IMR-90 (cell line): ENCODE measurements around the gene ALOXE3. TPM values are rescaled to one million over a fixed set of nuclear protein-coding genes. Genes with fewer than 3 reads are reported as not detected.

Experiments
- ATAC-seq: fragments of 200-7000 bp; cut with Tn5 transposase; 2 replicates; pipeline ENCODE4 v1.9.1; 2020; ENCODE audit warnings: low read depth, mild to moderate bottlenecking, moderate library complexity
- BruUV-seq: library from RNA; stranded (reverse); fragments of 400-500 nt; replicated peaks from 2 replicates; lab custom pipeline; 2021; lab: Mats Ljungman, UMichigan
- CTCF ChIA-PET: fragments of 300-600 bp; formaldehyde crosslinking; extraction: SDS; loops from one replicate; lab custom pipeline; 2021; ENCODE audit warnings: antibody characterized with exemption; lab: Yijun Ruan, JAX
- POLR2A ChIA-PET: fragments of 300-600 bp; sonication (Branson Sonifier 250); formaldehyde crosslinking; loops from one replicate; lab custom pipeline; 2022; ENCODE audit warnings: antibody characterized with exemption; ENCODE audit not compliant: unreplicated experiment; lab: Charles Lee
- DNase-seq: peaks from one replicate; pipeline ENCODE4 v3.0.0; 2013
- H2AFZ ChIP-seq: replicated peaks from 2 replicates; pipeline ENCODE3; 2013; ENCODE audit warnings: low read length, mild to moderate bottlenecking; ENCODE audit not compliant: poor library complexity
- H2AK5ac ChIP-seq: 2 replicates; pipeline ENCODE4 v1.6.1; 2013; ENCODE audit warnings: low read depth, low read length, inconsistent platforms
- H2AK9ac ChIP-seq: replicated peaks from 2 replicates; pipeline ENCODE3; 2013; ENCODE audit warnings: mild to moderate bottlenecking, low read depth, low read length, moderate library complexity; ENCODE audit not compliant: poor library complexity
- H2BK120ac ChIP-seq: 2 replicates; pipeline ENCODE4 v1.6.1; 2013; ENCODE audit warnings: low read depth, low read length, inconsistent platforms
- H2BK15ac ChIP-seq: 3 replicates; pipeline ENCODE4 v1.6.1; 2013; ENCODE audit warnings: low read depth, low read length, inconsistent platforms
- H2BK20ac ChIP-seq: 2 replicates; pipeline ENCODE4 v1.6.1; 2013; ENCODE audit warnings: low read depth, mild to moderate bottlenecking, inconsistent platforms, low read length, moderate library complexity
- H2BK5ac ChIP-seq: 2 replicates; pipeline ENCODE4 v1.6.1; 2013; ENCODE audit warnings: mild to moderate bottlenecking, low read depth, low read length, inconsistent platforms; ENCODE audit not compliant: poor library complexity, severe bottlenecking
- H3K14ac ChIP-seq: replicated peaks from 2 replicates; pipeline ENCODE4 v1.6.1; 2013; ENCODE audit warnings: low read depth, low read length, inconsistent platforms
- H3K18ac ChIP-seq: 2 replicates; pipeline ENCODE4 v1.6.1; 2013; ENCODE audit warnings: low read depth, low read length, control low read depth
- H3K23ac ChIP-seq: 2 replicates; pipeline ENCODE4 v1.6.1; 2013; ENCODE audit warnings: low read depth, low read length, inconsistent platforms
- H3K27ac ChIP-seq: 2 replicates; pipeline ENCODE4 v1.5.1; 2013; ENCODE audit warnings: mild to moderate bottlenecking, control low read depth, low read length; ENCODE audit not compliant: insufficient read depth
- H3K27me3 ChIP-seq: 2 replicates; pipeline ENCODE4 v1.6.1; 2013; ENCODE audit warnings: low read length; ENCODE audit not compliant: control insufficient read depth, insufficient read depth
- H3K36me3 ChIP-seq: 2 replicates; pipeline ENCODE4 v1.6.1; 2013; ENCODE audit warnings: low read length, mixed read lengths; ENCODE audit not compliant: control insufficient read depth, insufficient read depth
- H3K4ac ChIP-seq: 2 replicates; pipeline ENCODE4 v1.6.1; 2013; ENCODE audit warnings: low read depth, low read length, inconsistent platforms
- H3K4me1 ChIP-seq: 2 replicates; pipeline ENCODE4 v1.6.1; 2013; ENCODE audit warnings: low read length, mixed read lengths; ENCODE audit not compliant: control insufficient read depth, insufficient read depth
- H3K4me2 ChIP-seq: 2 replicates; pipeline ENCODE4 v1.6.1; 2013; ENCODE audit warnings: low read depth, mild to moderate bottlenecking, control low read depth, low read length, moderate library complexity
- H3K4me3 ChIP-seq: 2 replicates; pipeline ENCODE4 v1.5.1; 2013; ENCODE audit warnings: low read depth, mild to moderate bottlenecking, control low read depth, low read length, moderate library complexity; ENCODE audit not compliant: insufficient read depth
- H3K56ac ChIP-seq: 2 replicates; pipeline ENCODE4 v1.6.1; 2013; ENCODE audit warnings: low read length, inconsistent platforms; ENCODE audit not compliant: insufficient read depth; ENCODE audit errors: extremely low read depth
- H3K79me1 ChIP-seq, 2 experiments: 2 replicates each; pipeline ENCODE4 v1.6.1; 2013; ENCODE audit warnings: low read length in 2 of 2, inconsistent platforms in 1 of 2, low read depth in 1 of 2
- H3K9ac ChIP-seq: 2 replicates; pipeline ENCODE4 v1.6.1; 2013; ENCODE audit warnings: low read depth, low read length, control low read depth
- H3K9me1 ChIP-seq: 2 replicates; pipeline ENCODE4 v1.6.1; 2013; ENCODE audit warnings: low read length, inconsistent platforms; ENCODE audit not compliant: insufficient read depth
- H3K9me3 ChIP-seq: 2 replicates; pipeline ENCODE4 v1.6.1; 2013; ENCODE audit warnings: low read length; ENCODE audit not compliant: control insufficient read depth, insufficient read depth
- H4K20me1 ChIP-seq: 2 replicates; pipeline ENCODE4 v1.6.1; 2013; ENCODE audit warnings: low read length, inconsistent platforms; ENCODE audit not compliant: insufficient read depth
- H4K5ac ChIP-seq: 2 replicates; pipeline ENCODE4 v1.6.1; 2013; ENCODE audit warnings: mild to moderate bottlenecking, low read depth, low read length, control low read depth
- H4K8ac ChIP-seq, 2 experiments: 2 replicates each; pipeline ENCODE4 v1.6.1; 2013; ENCODE audit warnings: low read depth in 2 of 2, low read length in 2 of 2, control low read depth in 1 of 2, inconsistent platforms in 1 of 2
- H4K91ac ChIP-seq: 2 replicates; pipeline ENCODE4 v1.6.1; 2013; ENCODE audit warnings: low read depth, low read length, inconsistent platforms; ENCODE audit not compliant: insufficient read depth
- NFE2L2 ChIP-seq: fragments of 150-350 bp; IDR thresholded peaks from 2 replicates; pipeline ENCODE4 v1.6.1; 2016; ENCODE audit warnings: low read depth, mild to moderate bottlenecking, low read length
- POLR2A ChIP-seq: IDR thresholded peaks from 2 replicates; pipeline ENCODE4 v1.6.1; 2012; ENCODE audit warnings: mild to moderate bottlenecking, low read depth, low read length
- RFX5 ChIP-seq: IDR thresholded peaks from 2 replicates; pipeline ENCODE4 v1.8.0; 2012; ENCODE audit warnings: low read depth, mild to moderate bottlenecking, low read length, moderate library complexity
- WGBS, 2 experiments: methylation state at CpG; one replicate each; pipeline versions ENCODE4 v1.1.5 to v1.1.7; 2013; ENCODE audit warnings: missing lambda C conversion rate in 2 of 2; ENCODE audit not compliant: insufficient read length in 1 of 2; ENCODE audit errors: extremely low coverage in 2 of 2; 5-methylcytosine and 5-hydroxymethylcytosine counted together
- dilution Hi-C: fragments of 300-500 bp; cut with HindIII; formaldehyde crosslinking; loops from one replicate; pipeline ENCODE4 v1.14.3; 2018; ENCODE audit warnings: low sequenced_read_pairs; ENCODE audit not compliant: unreplicated experiment
- in situ Hi-C: fragments of 300-500 bp; cut with MboI; formaldehyde crosslinking; loops from 3 replicates; pipeline ENCODE4 v1.14.3; 2019; ENCODE audit warnings: low sequenced_read_pairs, inconsistent platforms, mixed read lengths
- intact Hi-C: fragments of 100-400 bp; cut with micrococcal nuclease; formaldehyde crosslinking; loops from 2 replicates; pipeline ENCODE4 v1.10.0; 2022
- polyA plus RNA-seq, 3 experiments: library from polyadenylated mRNA; depleted of rRNA; stranded (reverse); fragments of >200 nt; gene quantifications; 2 replicates each; pipeline ENCODE4 v1.2.3, GENCODE V29; 2012; ENCODE audit warnings: low replicate concordance in 1 of 3
- total RNA-seq: library from RNA; depleted of rRNA; stranded (reverse); fragments of >200 nt; gene quantifications from 2 replicates; pipeline ENCODE4 v1.2.3, GENCODE V29; 2012

The ALOXE3 gene
- total and polyA plus RNA-seq, 2 of the 4 experiments (the other 2 are of a cell fraction), result under 0.01 to 0.26 TPM

- Histone ChIP-seq H3K27me3 (peaks cover 41% of the 10 kb centered on the region), H4K8ac (no peak overlapping the region), H2AK5ac (no peak overlapping the region), H4K5ac (no peak overlapping the region), H3K9ac (no peak overlapping the region), H2AK9ac (no peak overlapping the region), H3K27ac (no peak overlapping the region), H2BK5ac (no peak overlapping the region), H2BK15ac (no peak overlapping the region), H3K4me3 (no peak overlapping the region), H3K36me3 (no peaks in the 10 kb centered on the region), H3K56ac (no peak overlapping the region), H4K91ac (no peak overlapping the region), H3K9me1 (no peaks in the 10 kb centered on the region), H2BK120ac (no peak overlapping the region), H3K4ac (no peak overlapping the region), H3K4me1 (peaks cover 2% of the 10 kb centered on the region; the same call in 1 of the 2 replicates), H3K4me2 (no peak overlapping the region), H4K20me1 (no peaks in the 10 kb centered on the region), H2BK20ac (no peak overlapping the region), H3K9me3 (no peaks in the 10 kb centered on the region), H3K79me1 (no peaks in the 10 kb centered on the region), H3K23ac (no peak overlapping the region), H3K18ac (no peak overlapping the region), H3K14ac (no peak overlapping the region), H2AFZ (peak overlapping the region; percentile 43)
- dilution Hi-C loops (no loop called here), intact Hi-C loops (no loop called here), in situ Hi-C loops (no loop called here)
- no TSS peak for BruUV-seq
- ChIA-PET CTCF (no interaction called here), POLR2A (no interaction called here)
- no peak for ATAC-seq
- no peak for TF ChIP-seq NFE2L2
- TF ChIP-seq RFX5, result no peak
- TF ChIP-seq POLR2A, result no peak
- no peak for DNase-seq
- WGBS, 2 experiments, result 100% methylated on average over 2 of the region's 6 CpGs; no CpG with 5 or more reads in 1 of the 2 experiments
Measured at GRCh38 chr17:8052256-8053252, 65.8 kb downstream of the ALOXE3 start.
